Measurements from ENCODE around the gene NOC2L.
A peak's percentile ranks its signal among the peaks of the same experiment; 100 is the strongest.

Gene NOC2L

GRCh38 chr1:970242-970972 lies 11.4 kb upstream of the NOC2L start:
- no peaks in the 10 kb centered on the region for H3K36me3 ChIP-seq
- H3K4me3 ChIP-seq: no peak overlapping the region
- intact Hi-C loops (cut with DNase I; ENCODE audit: low total_unique reads): no loop called here
- peaks cover 0 to 30% (median 14%) of the 10 kb centered on the region in 4 donors for H3K4me1 ChIP-seq
- no peaks in the 10 kb centered on the region for H3K9me3 ChIP-seq
- H3K27ac ChIP-seq: no peak overlapping the region
- DNase-seq: no peak
- TF ChIP-seq CTCF (IDR thresholded peaks at IDR 0.05): no peak
- H3K27me3 ChIP-seq: peaks cover 0 to 77% of the 10 kb centered on the region in 2 donors

GRCh38 chr1:969260-969855 lies 10.3 kb upstream of the NOC2L start:
- Histone ChIP-seq H3K36me3 (peaks cover 0 to 5% (median 0%) of the 10 kb centered on the region in 3 donors), H3K4me3 (no peak overlapping the region), H3K27me3 (peaks cover 0 to 66% of the 10 kb centered on the region in 2 donors), H3K27ac (no peak overlapping the region), H3K9me3 (no peaks in the 10 kb centered on the region), H3K4me1 (peaks cover 0 to 31% (median 14%) of the 10 kb centered on the region in 4 donors)
- DNase-seq: no peak
- intact Hi-C loops (cut with DNase I; ENCODE audit: low total_unique reads): no loop called here
- no peak for TF ChIP-seq CTCF (IDR thresholded peaks at IDR 0.05)

GRCh38 chr1:967466-968343 lies 8.6 kb upstream of the NOC2L start:
- Histone ChIP-seq H3K4me1 (peaks cover 0 to 31% (median 14%) of the 10 kb centered on the region in 4 donors), H3K27ac (no peak overlapping the region), H3K36me3 (peaks cover 0 to 13% (median 5%) of the 10 kb centered on the region in 3 donors), H3K4me3 (no peak overlapping the region), H3K27me3 (peaks cover 0 to 50% of the 10 kb centered on the region in 2 donors), H3K9me3 (no peaks in the 10 kb centered on the region)
- TF ChIP-seq CTCF (IDR thresholded peaks at IDR 0.05): no peak
- no peak for DNase-seq
- intact Hi-C loops (cut with DNase I; ENCODE audit: low total_unique reads): no loop called here

GRCh38 chr1:966704-967300 lies 7.7 kb upstream of the NOC2L start:
- Histone ChIP-seq H3K4me3 (peak overlapping the region; percentile 57 to 78), H3K27me3 (peaks cover 0 to 41% of the 10 kb centered on the region in 2 donors), H3K27ac (peak overlapping the region; percentile 68 to 70), H3K4me1 (peaks cover 0 to 31% (median 14%) of the 10 kb centered on the region in 4 donors), H3K9me3 (no peaks in the 10 kb centered on the region), H3K36me3 (peaks cover 0 to 22% (median 5%) of the 10 kb centered on the region in 3 donors)
- peak; percentile 59 to 82 for DNase-seq
- no peak for TF ChIP-seq CTCF (IDR thresholded peaks at IDR 0.05)
- intact Hi-C loops (cut with DNase I; ENCODE audit: low total_unique reads): no loop called here

- Histone ChIP-seq H3K36me3 (peaks cover 0 to 22% (median 5%) of the 10 kb centered on the region in 3 donors), H3K27ac (peak within 1 kb of the TSS; percentile 68 to 70), H3K4me3 (peak within 1 kb of the TSS; percentile 57 to 78), H3K9me3 (no peaks in the 10 kb centered on the region), H3K4me1 (peaks cover 0 to 35% (median 18%) of the 10 kb centered on the region in 4 donors), H3K27me3 (peaks cover 0 to 35% of the 10 kb centered on the region in 2 donors)
- TF ChIP-seq CTCF (IDR thresholded peaks at IDR 0.05): no peak
- DNase-seq: no peak
- intact Hi-C loops (cut with DNase I; ENCODE audit: low total_unique reads): no loop called here
These were observed 7.2 kb upstream of the NOC2L start, which contains the start of gene PLEKHN1 for GRCh38 chr1:966135-966703. PLEKHN1 (plus strand) TSS chr1:966482; CDS start chr1:966532, 50 bp downstream.
